PC-3 (cell line): ENCODE results near the gene ZNF611. TPM values are rescaled to one million over a fixed set of nuclear protein-coding genes. Genes with fewer than 3 reads are reported as not detected.

Source experiments
- ATAC-seq: fragments of 200-7000 bp; cut with Tn5 transposase; 2 replicates; pipeline ENCODE4 v1.9.1; 2020; ENCODE audit warnings: mild to moderate bottlenecking, moderate library complexity
- BruUV-seq: library from RNA; stranded (reverse); fragments of 400-500 nt; replicated peaks from 2 replicates; lab custom pipeline; 2021; lab: Mats Ljungman, UMichigan
- CTCF ChIA-PET: fragments of 300-600 bp; sonication (Branson Sonifier 250); formaldehyde crosslinking; loops from one replicate; lab custom pipeline; 2022; ENCODE audit warnings: antibody characterized with exemption; lab: Charles Lee
- POLR2A ChIA-PET: fragments of 300-600 bp; sonication (Branson Sonifier 250); formaldehyde crosslinking; loops from one replicate; lab custom pipeline; 2022; ENCODE audit warnings: antibody characterized with exemption; ENCODE audit not compliant: unreplicated experiment; lab: Charles Lee
- DNase-seq: peaks from one replicate; pipeline ENCODE4 v3.0.0-alpha.2; 2015
- H2AFZ ChIP-seq: fragments of 300-600 bp; sonication (generic); 2 replicates; pipeline ENCODE4 v1.6.0; 2016; ENCODE audit warnings: antibody characterized with exemption, low read length
- H3F3A ChIP-seq: fragments of 300-600 bp; sonication (generic); one replicate; pipeline ENCODE4 v1.6.0; 2017; ENCODE audit warnings: antibody characterized with exemption, low read length, control low read depth, mild to moderate bottlenecking; ENCODE audit not compliant: unreplicated experiment
- H3K27ac ChIP-seq: fragments of 300-600 bp; sonication (generic); 2 replicates; pipeline ENCODE4 v1.5.1; 2016; ENCODE audit warnings: mild to moderate bottlenecking, low read length
- H3K27me3 ChIP-seq: fragments of 300-600 bp; sonication (generic); 2 replicates; pipeline ENCODE4 v1.6.1; 2016; ENCODE audit warnings: low read length, mixed read lengths
- H3K36me3 ChIP-seq: fragments of 300-600 bp; sonication (generic); 2 replicates; pipeline ENCODE4 v1.6.1; 2016; ENCODE audit warnings: low read depth, mixed run types, low read length, mixed read lengths
- H3K4me1 ChIP-seq: fragments of 300-600 bp; sonication (generic); 2 replicates; pipeline ENCODE4 v1.5.1; 2016; ENCODE audit warnings: low read length; ENCODE audit not compliant: insufficient read depth
- H3K4me2 ChIP-seq: fragments of 300-600 bp; sonication (generic); 2 replicates; pipeline ENCODE4 v1.6.0; 2016; ENCODE audit warnings: low read length
- H3K4me3 ChIP-seq: fragments of 300-600 bp; sonication (generic); 2 replicates; pipeline ENCODE4 v1.5.1; 2016; ENCODE audit warnings: mild to moderate bottlenecking, low read length, mixed read lengths
- H3K79me2 ChIP-seq: fragments of 300-600 bp; sonication (generic); 2 replicates; pipeline ENCODE4 v1.6.1; 2017; ENCODE audit warnings: low read length, mixed read lengths
- H3K9ac ChIP-seq: fragments of 300-600 bp; sonication (generic); 2 replicates; pipeline ENCODE4 v1.6.0; 2016; ENCODE audit warnings: mild to moderate bottlenecking, low read length
- H3K9me2 ChIP-seq: fragments of 300-600 bp; sonication (generic); replicated peaks from 2 replicates; pipeline ENCODE4 v1.6.1; 2016; ENCODE audit warnings: mixed run types, low read length, mixed read lengths
- H3K9me3 ChIP-seq: fragments of 300-600 bp; sonication (generic); 2 replicates; pipeline ENCODE4 v1.6.1; 2016; ENCODE audit warnings: low read length, mixed read lengths
- H4K20me1 ChIP-seq: fragments of 300-600 bp; sonication (generic); 2 replicates; pipeline ENCODE4 v1.6.1; 2016; ENCODE audit warnings: low read length, mixed read lengths
- CTCF ChIP-seq: fragments of 300-600 bp; sonication (generic); conservative IDR thresholded peaks from 2 replicates; pipeline ENCODE4 v1.5.1; 2017; ENCODE audit warnings: antibody characterized with exemption, low read depth, mild to moderate bottlenecking, low read length
- EZH2 ChIP-seq: fragments of 300-600 bp; sonication (generic); IDR thresholded peaks from one replicate; pipeline ENCODE4 v1.6.1; 2017; ENCODE audit warnings: antibody characterized with exemption, mild to moderate bottlenecking, low read length; ENCODE audit not compliant: unreplicated experiment
- EZH2phosphoT487 ChIP-seq: fragments of 300-600 bp; sonication (generic); IDR thresholded peaks from 2 replicates; pipeline ENCODE4 v1.6.1; 2018; ENCODE audit warnings: mild to moderate bottlenecking, antibody characterized with exemption, low read length, borderline replicate concordance
- intact Hi-C: fragments of 100-400 bp; cut with micrococcal nuclease; formaldehyde crosslinking; loops from 2 replicates; pipeline ENCODE4 v1.9.0; 2023
- total RNA-seq: library from RNA; depleted of rRNA; stranded (reverse); fragments of >200 nt; gene quantifications from 2 replicates; pipeline ENCODE4 v1.2.3, GENCODE V29; 2014

Gene ZNF611
- total RNA-seq, 1 experiment from 2014 or later, result 8.4 TPM

GRCh38 chr19:52692431-52693008 lies 42.3 kb downstream of the ZNF611 start:
- Histone ChIP-seq H2AFZ (no peak overlapping the region), H3K4me3 (no peak overlapping the region), H3K9me3 (no peaks in the 10 kb centered on the region; the same call in 1 of the 2 replicates), H3K4me1 (peaks cover 19% of the 10 kb centered on the region), H3K9ac (no peak overlapping the region), H3K4me2 (no peak overlapping the region), H3K27me3 (no peaks in the 10 kb centered on the region), H3K36me3 (no peaks in the 10 kb centered on the region; the same call in 1 of the 2 replicates), H4K20me1 (no peaks in the 10 kb centered on the region), H3F3A (no peaks in the 10 kb centered on the region), H3K27ac (no peak overlapping the region), H3K79me2 (peaks cover 27% of the 10 kb centered on the region), H3K9me2 (no peaks in the 10 kb centered on the region)
- no peak for DNase-seq
- ChIA-PET POLR2A (no interaction called here), CTCF (no interaction called here)
- TF ChIP-seq EZH2phosphoT487 (no peak), EZH2 (no peak), CTCF (no peak)
- ATAC-seq, result no peak
- BruUV-seq, result no TSS peak
- intact Hi-C loops, result loop anchor here (5.0 kb wide), 1 partner anchor 55 kb away; the partner anchor contains the start of gene ZNF83

GRCh38 chr19:52691737-52692136 lies 43.1 kb downstream of the ZNF611 start:
- H3K9me3 ChIP-seq, result no peaks in the 10 kb centered on the region; the same call in 1 of the 2 replicates
- H3K27ac ChIP-seq, result no peak overlapping the region
- DNase-seq (no peak), ATAC-seq (no peak)
- H4K20me1 ChIP-seq, result no peaks in the 10 kb centered on the region
- TF ChIP-seq CTCF, result no peak
- no peak for TF ChIP-seq EZH2phosphoT487
- TF ChIP-seq EZH2, result no peak
- no peak overlapping the region for H2AFZ ChIP-seq
- no TSS peak for BruUV-seq
- H3K4me1 ChIP-seq, result peaks cover 22% of the 10 kb centered on the region
- intact Hi-C loops, result loop anchor here (2.0 to 5.0 kb wide), 2 partner anchors 27 to 54 kb away; partner anchors contain the start of gene ZNF83
- H3K27me3 ChIP-seq, result no peaks in the 10 kb centered on the region
- H3K4me2 ChIP-seq, result no peak overlapping the region
- H3K79me2 ChIP-seq, result peaks cover 31% of the 10 kb centered on the region
- no peak overlapping the region for H3K9ac ChIP-seq
- H3K9me2 ChIP-seq, result no peaks in the 10 kb centered on the region
- H3K4me3 ChIP-seq, result no peak overlapping the region
- POLR2A ChIA-PET, result no interaction called here
- H3F3A ChIP-seq, result no peaks in the 10 kb centered on the region
- no peaks in the 10 kb centered on the region; the same call in 1 of the 2 replicates for H3K36me3 ChIP-seq
- CTCF ChIA-PET, result no interaction called here

GRCh38 chr19:52691215-52691610 lies 43.6 kb downstream of the ZNF611 start:
- peak overlapping the region; percentile 98 for H2AFZ ChIP-seq
- CTCF ChIA-PET, result no interaction called here
- H3K27me3 ChIP-seq, result no peaks in the 10 kb centered on the region
- H3K4me2 ChIP-seq, result peak overlapping the region; percentile 97; the same call in 1 of the 2 replicates
- 0 out of 2 replicates have a peak overlapping the region, but pooled peaks have one; percentile 99 for H3K4me3 ChIP-seq
- H3K9me3 ChIP-seq, result no peaks in the 10 kb centered on the region; the same call in 1 of the 2 replicates
- POLR2A ChIA-PET, result no interaction called here
- intact Hi-C loops, result loop anchor here (2.0 to 5.0 kb wide), 2 partner anchors 26 to 54 kb away; partner anchors contain the start of gene ZNF83
- BruUV-seq, result no TSS peak
- no peaks in the 10 kb centered on the region for H4K20me1 ChIP-seq
- H3K36me3 ChIP-seq, result no peaks in the 10 kb centered on the region; the same call in 1 of the 2 replicates
- ATAC-seq (no peak), DNase-seq (no peak)
- TF ChIP-seq EZH2phosphoT487, result no peak
- no peak for TF ChIP-seq CTCF
- TF ChIP-seq EZH2, result no peak
- H3K27ac ChIP-seq, result peak overlapping the region; percentile 81
- peaks cover 35% of the 10 kb centered on the region for H3K79me2 ChIP-seq
- no peaks in the 10 kb centered on the region for H3K9me2 ChIP-seq
- H3K4me1 ChIP-seq, result peaks cover 26% of the 10 kb centered on the region
- H3K9ac ChIP-seq, result peak overlapping the region; percentile 46; the same call in 1 of the 2 replicates
- no peaks in the 10 kb centered on the region for H3F3A ChIP-seq
